Mammary epithelial cell (primary cell): ENCODE measurements around the gene NXNL2.

Source experiments
- EZH2 ChIP-seq: IDR thresholded peaks from 2 replicates; pipeline ENCODE4 v1.6.1; 2012; ENCODE audit warnings: low read length, inconsistent platforms, borderline replicate concordance
- TF ChIP-seq, protein P1 (sequence below), 2 donors: IDR thresholded peaks in 1 of 2; conservative IDR thresholded peaks in 1 of 2; 2 replicates each; pipeline ENCODE4 v1.5.1; 2011 to 2012; ENCODE audit warnings: inconsistent platforms in 2 of 2, low read length in 2 of 2, mild to moderate bottlenecking in 2 of 2, control low read depth in 1 of 2, low read depth in 1 of 2; ENCODE audit not compliant: insufficient read depth in 1 of 2; ENCODE audit errors: extremely low read depth in 1 of 2

DNA sequence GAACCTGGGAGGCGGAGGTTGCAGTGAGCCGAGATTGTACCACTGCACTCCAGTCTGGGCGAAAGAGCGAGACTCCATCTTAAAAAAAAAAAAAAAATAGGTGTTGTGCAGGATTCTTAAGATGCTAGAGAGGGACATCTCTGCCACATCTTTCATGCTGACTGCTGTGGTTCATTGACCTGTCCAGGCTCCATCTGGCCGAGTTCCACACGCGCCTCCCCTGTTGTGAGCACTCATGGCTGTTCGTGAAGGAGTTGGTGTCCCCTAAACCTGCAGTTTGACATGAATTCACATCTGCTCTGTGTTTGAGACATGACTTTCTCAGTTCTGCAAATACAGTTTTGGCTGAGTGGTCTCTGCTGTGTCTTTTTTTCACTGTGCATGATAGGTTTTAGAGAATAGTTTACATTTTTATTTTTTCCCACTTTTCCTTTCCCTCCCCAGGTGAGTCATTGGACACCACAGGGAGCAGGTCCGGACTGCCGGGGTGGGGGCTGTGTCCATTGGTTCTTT is 5.3 kb downstream of the NXNL2 start:
- TF ChIP-seq, protein P1, sequence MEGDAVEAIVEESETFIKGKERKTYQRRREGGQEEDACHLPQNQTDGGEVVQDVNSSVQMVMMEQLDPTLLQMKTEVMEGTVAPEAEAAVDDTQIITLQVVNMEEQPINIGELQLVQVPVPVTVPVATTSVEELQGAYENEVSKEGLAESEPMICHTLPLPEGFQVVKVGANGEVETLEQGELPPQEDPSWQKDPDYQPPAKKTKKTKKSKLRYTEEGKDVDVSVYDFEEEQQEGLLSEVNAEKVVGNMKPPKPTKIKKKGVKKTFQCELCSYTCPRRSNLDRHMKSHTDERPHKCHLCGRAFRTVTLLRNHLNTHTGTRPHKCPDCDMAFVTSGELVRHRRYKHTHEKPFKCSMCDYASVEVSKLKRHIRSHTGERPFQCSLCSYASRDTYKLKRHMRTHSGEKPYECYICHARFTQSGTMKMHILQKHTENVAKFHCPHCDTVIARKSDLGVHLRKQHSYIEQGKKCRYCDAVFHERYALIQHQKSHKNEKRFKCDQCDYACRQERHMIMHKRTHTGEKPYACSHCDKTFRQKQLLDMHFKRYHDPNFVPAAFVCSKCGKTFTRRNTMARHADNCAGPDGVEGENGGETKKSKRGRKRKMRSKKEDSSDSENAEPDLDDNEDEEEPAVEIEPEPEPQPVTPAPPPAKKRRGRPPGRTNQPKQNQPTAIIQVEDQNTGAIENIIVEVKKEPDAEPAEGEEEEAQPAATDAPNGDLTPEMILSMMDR (conservative IDR thresholded peaks at IDR 0.05 in 1 of 2, IDR thresholded peaks at IDR 0.05 in 1 of 2; ENCODE audit: extremely low read depth in 1 of 2, insufficient read depth in 1 of 2, low read depth in 1 of 2, low read length in 2 of 2), result no peak
- no peak for TF ChIP-seq EZH2
